ENCODE measurements around the gene SLC12A2. TPM values are rescaled to one million over a fixed set of nuclear protein-coding genes. Genes with fewer than 3 reads are reported as not detected.

Gene SLC12A2
- polyA plus RNA-seq, 1 donor from 2014 or later, result 28.6 TPM

DNA sequence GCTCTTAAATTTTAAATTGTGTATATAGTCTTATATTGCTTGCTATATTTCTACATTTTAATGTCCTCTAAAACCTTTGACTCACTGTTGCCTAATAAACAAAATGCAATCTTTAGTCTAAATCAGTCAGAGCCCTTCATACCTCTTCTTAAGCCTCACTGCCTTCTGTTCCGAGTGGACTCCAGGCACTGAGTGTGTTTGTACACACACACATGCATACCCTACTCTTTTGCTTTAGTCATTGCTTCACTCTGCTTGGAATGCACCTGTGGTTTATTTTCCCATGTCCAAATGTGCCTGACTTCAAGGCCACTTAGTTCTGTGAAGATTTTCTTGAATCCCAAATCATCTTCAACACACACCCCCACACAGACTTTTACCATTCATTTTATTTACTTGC, 60.9 kb downstream of the SLC12A2 start (continued):
- TF ChIP-seq MXI1 (conservative IDR thresholded peaks at IDR 0.05; ENCODE audit: poor library complexity, severe bottlenecking), result no peak

DNA sequence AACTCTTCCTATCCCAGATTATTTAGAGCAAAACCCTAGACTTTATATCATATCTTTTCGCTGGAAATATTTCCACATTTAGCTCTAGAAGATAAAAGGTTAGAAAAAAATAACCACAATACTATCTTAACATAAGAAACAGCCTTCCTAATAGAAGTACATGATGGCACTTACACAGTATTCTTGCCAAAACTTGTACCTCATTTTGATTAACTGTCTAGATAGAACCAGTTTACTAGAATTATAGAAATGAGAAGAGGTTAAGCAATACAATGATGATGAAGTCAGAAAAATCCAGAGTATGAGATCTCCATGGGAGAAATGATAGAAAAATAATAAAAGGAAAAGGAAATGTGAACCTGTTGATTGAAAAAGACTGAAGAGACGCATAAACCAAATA, 63.1 kb downstream of the SLC12A2 start:
- no peaks in the 10 kb centered on the region for H3K9me2 ChIP-seq (ENCODE audit: insufficient read depth, low read length)
- TF ChIP-seq RAD21 (conservative IDR thresholded peaks at IDR 0.05) (no peak), EP300 (conservative IDR thresholded peaks at IDR 0.05; ENCODE audit: poor library complexity, severe bottlenecking) (no peak), MXI1 (conservative IDR thresholded peaks at IDR 0.05; ENCODE audit: poor library complexity, severe bottlenecking) (no peak), TAF1 (IDR thresholded peaks at IDR 0.05; ENCODE audit: low read depth) (no peak), EZH2 (IDR thresholded peaks at IDR 0.05; ENCODE audit: borderline replicate concordance, insufficient read depth, low read length, poor library complexity, severe bottlenecking) (no peak), SMC3 (conservative IDR thresholded peaks at IDR 0.05; ENCODE audit: poor library complexity) (no peak), POLR2AphosphoS5 (IDR thresholded peaks at IDR 0.05) (no peak)
- TF ChIP-seq, protein P1, sequence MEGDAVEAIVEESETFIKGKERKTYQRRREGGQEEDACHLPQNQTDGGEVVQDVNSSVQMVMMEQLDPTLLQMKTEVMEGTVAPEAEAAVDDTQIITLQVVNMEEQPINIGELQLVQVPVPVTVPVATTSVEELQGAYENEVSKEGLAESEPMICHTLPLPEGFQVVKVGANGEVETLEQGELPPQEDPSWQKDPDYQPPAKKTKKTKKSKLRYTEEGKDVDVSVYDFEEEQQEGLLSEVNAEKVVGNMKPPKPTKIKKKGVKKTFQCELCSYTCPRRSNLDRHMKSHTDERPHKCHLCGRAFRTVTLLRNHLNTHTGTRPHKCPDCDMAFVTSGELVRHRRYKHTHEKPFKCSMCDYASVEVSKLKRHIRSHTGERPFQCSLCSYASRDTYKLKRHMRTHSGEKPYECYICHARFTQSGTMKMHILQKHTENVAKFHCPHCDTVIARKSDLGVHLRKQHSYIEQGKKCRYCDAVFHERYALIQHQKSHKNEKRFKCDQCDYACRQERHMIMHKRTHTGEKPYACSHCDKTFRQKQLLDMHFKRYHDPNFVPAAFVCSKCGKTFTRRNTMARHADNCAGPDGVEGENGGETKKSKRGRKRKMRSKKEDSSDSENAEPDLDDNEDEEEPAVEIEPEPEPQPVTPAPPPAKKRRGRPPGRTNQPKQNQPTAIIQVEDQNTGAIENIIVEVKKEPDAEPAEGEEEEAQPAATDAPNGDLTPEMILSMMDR (IDR thresholded peaks at IDR 0.05; ENCODE audit: poor library complexity, severe bottlenecking), result no peak
- TF ChIP-seq, protein P2, sequence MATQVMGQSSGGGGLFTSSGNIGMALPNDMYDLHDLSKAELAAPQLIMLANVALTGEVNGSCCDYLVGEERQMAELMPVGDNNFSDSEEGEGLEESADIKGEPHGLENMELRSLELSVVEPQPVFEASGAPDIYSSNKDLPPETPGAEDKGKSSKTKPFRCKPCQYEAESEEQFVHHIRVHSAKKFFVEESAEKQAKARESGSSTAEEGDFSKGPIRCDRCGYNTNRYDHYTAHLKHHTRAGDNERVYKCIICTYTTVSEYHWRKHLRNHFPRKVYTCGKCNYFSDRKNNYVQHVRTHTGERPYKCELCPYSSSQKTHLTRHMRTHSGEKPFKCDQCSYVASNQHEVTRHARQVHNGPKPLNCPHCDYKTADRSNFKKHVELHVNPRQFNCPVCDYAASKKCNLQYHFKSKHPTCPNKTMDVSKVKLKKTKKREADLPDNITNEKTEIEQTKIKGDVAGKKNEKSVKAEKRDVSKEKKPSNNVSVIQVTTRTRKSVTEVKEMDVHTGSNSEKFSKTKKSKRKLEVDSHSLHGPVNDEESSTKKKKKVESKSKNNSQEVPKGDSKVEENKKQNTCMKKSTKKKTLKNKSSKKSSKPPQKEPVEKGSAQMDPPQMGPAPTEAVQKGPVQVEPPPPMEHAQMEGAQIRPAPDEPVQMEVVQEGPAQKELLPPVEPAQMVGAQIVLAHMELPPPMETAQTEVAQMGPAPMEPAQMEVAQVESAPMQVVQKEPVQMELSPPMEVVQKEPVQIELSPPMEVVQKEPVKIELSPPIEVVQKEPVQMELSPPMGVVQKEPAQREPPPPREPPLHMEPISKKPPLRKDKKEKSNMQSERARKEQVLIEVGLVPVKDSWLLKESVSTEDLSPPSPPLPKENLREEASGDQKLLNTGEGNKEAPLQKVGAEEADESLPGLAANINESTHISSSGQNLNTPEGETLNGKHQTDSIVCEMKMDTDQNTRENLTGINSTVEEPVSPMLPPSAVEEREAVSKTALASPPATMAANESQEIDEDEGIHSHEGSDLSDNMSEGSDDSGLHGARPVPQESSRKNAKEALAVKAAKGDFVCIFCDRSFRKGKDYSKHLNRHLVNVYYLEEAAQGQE (IDR thresholded peaks at IDR 0.05; ENCODE audit: borderline replicate concordance), result no peak

DNA sequence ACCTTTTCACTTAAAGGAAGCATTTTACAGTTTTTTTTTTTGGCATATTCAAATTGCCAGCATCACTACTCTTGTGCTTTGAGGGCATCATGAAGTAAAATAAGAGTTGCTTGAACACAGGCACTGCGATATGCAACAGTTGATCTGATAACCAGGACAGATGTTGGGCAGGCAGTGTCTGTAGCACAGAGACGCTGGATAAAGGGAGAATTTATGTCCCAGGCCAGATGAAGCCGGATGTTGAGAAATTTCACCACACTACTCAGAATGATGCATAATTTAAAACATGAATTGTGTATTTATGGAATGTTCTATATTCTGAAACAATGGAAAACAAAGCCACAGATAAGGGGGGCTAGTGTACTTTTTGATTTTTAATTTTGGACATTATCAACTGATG, 71.4 kb downstream of the SLC12A2 start:
- Histone ChIP-seq H3K27ac (ENCODE audit: low read length) (no peak overlapping the region), H3K9ac (ENCODE audit: low read length) (no peak overlapping the region), H3K79me2 (replicated peaks; ENCODE audit: insufficient read depth, low read length) (no peaks in the 10 kb centered on the region), H3K27me3 (ENCODE audit: insufficient read depth, low read depth, low read length) (no peaks in the 10 kb centered on the region), H3F3A (ENCODE audit: insufficient read depth, low read length, poor library complexity, severe bottlenecking) (no peaks in the 10 kb centered on the region), H3K9me2 (ENCODE audit: insufficient read depth, low read length) (no peaks in the 10 kb centered on the region), H4K20me1 (ENCODE audit: insufficient read depth) (no peaks in the 10 kb centered on the region), H3K9me3 (ENCODE audit: low read length) (no peaks in the 10 kb centered on the region), H3K36me3 (ENCODE audit: insufficient read depth, low read length) (no peaks in the 10 kb centered on the region), H3K4me2 (ENCODE audit: low read length) (no peak overlapping the region), H3K4me3 (ENCODE audit: low read length) (no peak overlapping the region), H2AFZ (ENCODE audit: low read depth, low read length) (no peak overlapping the region)
- TF ChIP-seq MXI1 (conservative IDR thresholded peaks at IDR 0.05; ENCODE audit: poor library complexity, severe bottlenecking) (no peak), RAD21 (conservative IDR thresholded peaks at IDR 0.05) (no peak), EP300 (conservative IDR thresholded peaks at IDR 0.05; ENCODE audit: poor library complexity, severe bottlenecking) (no peak), EZH2 (IDR thresholded peaks at IDR 0.05; ENCODE audit: borderline replicate concordance, insufficient read depth, low read length, poor library complexity, severe bottlenecking) (no peak), TAF1 (IDR thresholded peaks at IDR 0.05; ENCODE audit: low read depth) (no peak), POLR2AphosphoS5 (IDR thresholded peaks at IDR 0.05) (no peak), SMC3 (conservative IDR thresholded peaks at IDR 0.05; ENCODE audit: poor library complexity) (no peak)
- TF ChIP-seq, protein P2 (IDR thresholded peaks at IDR 0.05; ENCODE audit: borderline replicate concordance), result no peak
- TF ChIP-seq, protein P1 (IDR thresholded peaks at IDR 0.05; ENCODE audit: poor library complexity, severe bottlenecking), result no peak

More for the DNA sequence above, 63.1 kb downstream of the SLC12A2 start:
- Histone ChIP-seq H3K4me3 (ENCODE audit: low read length) (no peak overlapping the region), H3K36me3 (ENCODE audit: insufficient read depth, low read length) (no peaks in the 10 kb centered on the region), H3K27me3 (ENCODE audit: insufficient read depth, low read depth, low read length) (no peaks in the 10 kb centered on the region), H3K9me3 (ENCODE audit: low read length) (no peaks in the 10 kb centered on the region), H3K4me2 (ENCODE audit: low read length) (no peak overlapping the region), H3F3A (ENCODE audit: insufficient read depth, low read length, poor library complexity, severe bottlenecking) (no peaks in the 10 kb centered on the region), H3K27ac (ENCODE audit: low read length) (no peak overlapping the region), H3K79me2 (replicated peaks; ENCODE audit: insufficient read depth, low read length) (no peaks in the 10 kb centered on the region), H3K9ac (ENCODE audit: low read length) (no peak overlapping the region), H2AFZ (ENCODE audit: low read depth, low read length) (no peak overlapping the region), H4K20me1 (ENCODE audit: insufficient read depth) (no peaks in the 10 kb centered on the region)

Data from neural cell (in vitro differentiated cells).